Suprapubic skin (tissue), 4 donors: ENCODE results near the gene CAPZB.

Experiments
- EP300 ChIP-seq: sonication (generic); formaldehyde crosslinking; IDR thresholded peaks from one replicate; pipeline ENCODE4 v1.6.1; 2017; ENCODE audit warnings: antibody characterized with exemption
- POLR2A ChIP-seq, 2 donors: fragments of 450-650 bp; IDR thresholded peaks; one replicate each; pipeline ENCODE4 v1.6.1; 2017; ENCODE audit warnings: antibody characterized with exemption in 2 of 2, mild to moderate bottlenecking in 2 of 2, moderate library complexity in 2 of 2
- POLR2AphosphoS5 ChIP-seq, 3 donors: sonication (generic); formaldehyde crosslinking; IDR thresholded peaks; one replicate each; pipeline ENCODE4 v1.6.1; 2017; ENCODE audit warnings: antibody characterized with exemption in 3 of 3
- TF ChIP-seq, protein P1 (sequence below), 2 donors: fragments of 200-600 bp in 1 of 2; fragments of 450-650 bp in 1 of 2; sonication (generic) in 1 of 2; IDR thresholded peaks; one replicate each; pipeline ENCODE4 v1.5.1; 2016 to 2019; ENCODE audit warnings: antibody characterized with exemption in 2 of 2, mild to moderate bottlenecking in 1 of 2, moderate library complexity in 1 of 2

- TF ChIP-seq POLR2A (IDR thresholded peaks at IDR 0.05) (no peak), POLR2AphosphoS5 (IDR thresholded peaks at IDR 0.05) (no peak), EP300 (no peak)
- TF ChIP-seq, protein P1, sequence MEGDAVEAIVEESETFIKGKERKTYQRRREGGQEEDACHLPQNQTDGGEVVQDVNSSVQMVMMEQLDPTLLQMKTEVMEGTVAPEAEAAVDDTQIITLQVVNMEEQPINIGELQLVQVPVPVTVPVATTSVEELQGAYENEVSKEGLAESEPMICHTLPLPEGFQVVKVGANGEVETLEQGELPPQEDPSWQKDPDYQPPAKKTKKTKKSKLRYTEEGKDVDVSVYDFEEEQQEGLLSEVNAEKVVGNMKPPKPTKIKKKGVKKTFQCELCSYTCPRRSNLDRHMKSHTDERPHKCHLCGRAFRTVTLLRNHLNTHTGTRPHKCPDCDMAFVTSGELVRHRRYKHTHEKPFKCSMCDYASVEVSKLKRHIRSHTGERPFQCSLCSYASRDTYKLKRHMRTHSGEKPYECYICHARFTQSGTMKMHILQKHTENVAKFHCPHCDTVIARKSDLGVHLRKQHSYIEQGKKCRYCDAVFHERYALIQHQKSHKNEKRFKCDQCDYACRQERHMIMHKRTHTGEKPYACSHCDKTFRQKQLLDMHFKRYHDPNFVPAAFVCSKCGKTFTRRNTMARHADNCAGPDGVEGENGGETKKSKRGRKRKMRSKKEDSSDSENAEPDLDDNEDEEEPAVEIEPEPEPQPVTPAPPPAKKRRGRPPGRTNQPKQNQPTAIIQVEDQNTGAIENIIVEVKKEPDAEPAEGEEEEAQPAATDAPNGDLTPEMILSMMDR (IDR thresholded peaks at IDR 0.05), result no peak
Measured at GRCh38 chr1:19413999-19414398, 71.3 kb downstream of the CAPZB start.
